ENCODE results near the gene MRPL21.
A peak's percentile ranks its signal among the peaks of the same experiment; 100 is the strongest.
"Not testable (repeated sequence)": the region's sequence is repeated elsewhere in the genome, so short reads cannot be mapped to it uniquely, and the experiment has no call there.

Gene MRPL21

GRCh38 chr11:68916439-68916838 is 12.8 kb upstream of the MRPL21 start:
- no peak for DNase-seq (ENCODE audit: low read depth)
- H3K4me3 ChIP-seq (ENCODE audit: low read depth, low read length) = no peak overlapping the region

- no peak overlapping the region for H3K4me3 ChIP-seq (ENCODE audit: low read depth, low read length)
- no peak for DNase-seq (ENCODE audit: low read depth)
These were observed 11.1 kb upstream of the MRPL21 start for GRCh38 chr11:68914761-68915160.

GRCh38 chr11:68913188-68913587 is 9.6 kb upstream of the MRPL21 start:
- DNase-seq (ENCODE audit: low read depth) = no peak
- no peak overlapping the region for H3K4me3 ChIP-seq (ENCODE audit: low read depth, low read length)

- DNase-seq (ENCODE audit: low read depth) = no peak
- H3K4me3 ChIP-seq (ENCODE audit: low read depth, low read length) = no peak overlapping the region
These were observed 8.6 kb upstream of the MRPL21 start for GRCh38 chr11:68912254-68912653.

GRCh38 chr11:68911731-68912130 is 8.1 kb upstream of the MRPL21 start:
- no peak overlapping the region for H3K4me3 ChIP-seq (ENCODE audit: low read depth, low read length)
- DNase-seq (ENCODE audit: low read depth) = no peak

- DNase-seq (ENCODE audit: low read depth) = no peak
These were observed 7.3 kb upstream of the MRPL21 start for GRCh38 chr11:68910965-68911364.

GRCh38 chr11:68908273-68908672 is 4.6 kb upstream of the MRPL21 start:
- DNase-seq (ENCODE audit: low read depth) = no peak
- H3K4me3 ChIP-seq (ENCODE audit: low read depth, low read length) = no peak overlapping the region

More at GRCh38 chr11:68910965-68911364, 7.3 kb upstream of the MRPL21 start:
- no peak overlapping the region for H3K4me3 ChIP-seq (ENCODE audit: low read depth, low read length)

- DNase-seq (ENCODE audit: low read depth) = no peak
- H3K4me3 ChIP-seq (ENCODE audit: low read depth, low read length) = no peak overlapping the region
These were observed 2.1 kb upstream of the MRPL21 start for GRCh38 chr11:68905421-68906360.

GRCh38 chr11:68904248-68904847 is 716 bp upstream of the MRPL21 start:
- peak overlapping the region; percentile 99 for H3K4me3 ChIP-seq (ENCODE audit: low read depth, low read length)
- no peak for DNase-seq (ENCODE audit: low read depth)

- H3K4me3 ChIP-seq (ENCODE audit: low read depth, low read length) = no peak overlapping the region
- no peak for DNase-seq (ENCODE audit: low read depth)
These were observed 2.7 kb downstream of the MRPL21 start for GRCh38 chr11:68900835-68901381.

GRCh38 chr11:68897441-68897840 is 6.2 kb downstream of the MRPL21 start:
- H3K4me3 ChIP-seq (ENCODE audit: low read depth, low read length) = no peak overlapping the region
- no peak for DNase-seq (ENCODE audit: low read depth)

- no peak for DNase-seq (ENCODE audit: low read depth)
- no peak overlapping the region for H3K4me3 ChIP-seq (ENCODE audit: low read depth, low read length)
These were observed 7.3 kb downstream of the MRPL21 start for GRCh38 chr11:68896171-68896959.

GRCh38 chr11:68893282-68893681 is 10.3 kb downstream of the MRPL21 start:
- no peak overlapping the region for H3K4me3 ChIP-seq (ENCODE audit: low read depth, low read length)
- DNase-seq (ENCODE audit: low read depth) = no peak

- H3K4me3 ChIP-seq (ENCODE audit: low read depth, low read length) = no peak overlapping the region
- DNase-seq (ENCODE audit: low read depth) = no peak
These were observed 11.1 kb downstream of the MRPL21 start for GRCh38 chr11:68892576-68892975.

GRCh38 chr11:68891351-68891948 is 12.2 kb downstream of the MRPL21 start:
- H3K4me3 ChIP-seq (ENCODE audit: low read depth, low read length) = no peak overlapping the region
- DNase-seq (ENCODE audit: low read depth) = no peak

- DNase-seq (ENCODE audit: low read depth) = peak; percentile 82
These were observed 13.0 kb downstream of the MRPL21 start for GRCh38 chr11:68890490-68891231.

GRCh38 chr11:68889948-68890446 is 13.6 kb downstream of the MRPL21 start:
- H3K4me3 ChIP-seq (ENCODE audit: low read depth, low read length) = no peak overlapping the region
- peak; percentile 94 for DNase-seq (ENCODE audit: low read depth)

More at GRCh38 chr11:68890490-68891231, 13.0 kb downstream of the MRPL21 start:
- no peak overlapping the region for H3K4me3 ChIP-seq (ENCODE audit: low read depth, low read length)

GRCh38 chr11:68884827-68885226 is 18.8 kb downstream of the MRPL21 start:
- DNase-seq (ENCODE audit: low read depth) = not testable (repeated sequence)

More at GRCh38 chr11:68884827-68885226, 18.8 kb downstream of the MRPL21 start:
- H3K4me3 ChIP-seq (ENCODE audit: low read depth, low read length) = not testable (repeated sequence)

Data from skeletal muscle cell (primary cell).